HG03039 (cell line): ENCODE results near the gene ME3.

Experiments
- ATAC-seq: cut with Tn5 transposase; IDR thresholded peaks from one replicate; pipeline ENCODE4 v1.9.1; 2021; ENCODE audit warnings: mild to moderate bottlenecking, moderate library complexity; ENCODE audit not compliant: unreplicated experiment

The ME3 gene

DNA sequence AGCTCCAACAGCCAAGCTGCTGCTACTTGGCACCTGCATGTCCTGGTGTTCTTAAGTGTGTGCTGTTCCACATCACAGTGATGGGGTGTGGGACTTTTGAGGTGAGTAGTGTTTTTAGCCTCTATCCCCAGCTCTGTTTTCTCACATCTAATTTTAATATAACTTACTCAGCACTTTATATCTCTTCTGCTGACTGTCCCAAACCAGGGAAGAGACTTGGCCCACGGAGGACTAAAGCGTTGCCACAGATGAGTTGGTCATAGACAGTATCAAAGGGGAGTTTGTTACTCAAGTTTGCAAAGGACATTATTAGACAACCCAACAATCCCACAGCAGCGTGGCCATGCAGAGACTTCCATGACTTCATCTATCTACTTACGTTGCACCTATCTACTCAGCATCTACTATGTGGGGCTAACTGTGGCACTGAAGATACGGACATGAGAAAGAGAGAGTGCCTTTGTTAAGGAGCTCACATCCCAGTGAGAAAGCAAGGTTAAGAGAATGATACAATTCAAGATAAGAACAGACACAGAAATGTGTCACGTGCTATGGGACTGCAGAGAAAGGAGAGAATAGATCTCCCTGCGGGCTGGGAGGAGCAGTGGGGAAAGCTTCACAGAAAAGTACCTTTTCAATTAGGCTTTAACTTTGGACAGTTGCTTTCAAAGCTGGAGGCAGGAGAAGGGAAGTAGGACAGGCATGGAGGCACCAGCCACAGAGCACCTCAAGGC, 82.4 kb downstream of the ME3 start:
- ATAC-seq: no peak

DNA sequence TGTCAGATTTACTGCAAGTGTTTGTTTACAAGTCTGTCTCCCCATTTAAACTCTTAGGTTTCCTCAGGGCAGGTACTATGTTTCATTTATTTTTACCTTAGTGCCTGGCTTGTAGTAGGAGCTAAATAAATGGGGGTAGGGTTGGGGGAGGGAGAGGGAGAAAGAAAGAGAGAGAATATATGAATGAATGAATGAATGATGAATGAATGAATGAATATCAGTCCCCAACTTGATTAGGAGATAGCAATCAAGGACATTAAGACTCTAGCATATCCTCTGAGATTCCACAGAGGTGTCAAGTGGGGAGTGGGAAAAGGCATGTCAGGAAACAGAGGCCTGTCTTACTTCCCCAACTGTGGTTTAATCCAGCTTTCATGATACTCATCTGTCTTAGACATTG, 83.2 kb downstream of the ME3 start:
- no peak for ATAC-seq

DNA sequence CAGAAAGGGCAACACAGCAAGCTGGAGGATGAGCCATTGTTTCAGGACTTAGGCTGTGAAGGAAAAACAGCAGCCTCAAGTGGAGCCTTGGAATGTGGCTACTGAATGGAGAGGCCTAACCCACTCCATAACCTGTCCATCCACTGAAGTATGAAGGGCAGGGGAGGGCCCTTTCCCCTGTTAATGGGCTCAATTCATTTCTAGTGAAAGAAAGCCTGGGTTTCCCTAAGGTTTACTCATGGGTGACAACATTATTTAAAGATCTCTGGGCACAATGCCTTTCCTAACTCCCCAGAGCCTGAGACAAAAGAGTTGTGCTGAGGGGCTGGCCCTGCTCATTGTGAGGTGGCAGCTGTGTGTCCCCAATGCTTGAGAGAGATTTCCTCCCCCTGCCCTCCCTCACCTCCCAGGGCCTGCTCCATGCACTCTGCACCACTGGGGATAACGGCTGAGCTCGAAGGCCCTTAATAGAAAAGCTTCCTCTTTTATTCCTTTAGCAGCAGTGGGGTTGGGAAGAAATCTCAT, 83.8 kb downstream of the ME3 start:
- no peak for ATAC-seq

DNA sequence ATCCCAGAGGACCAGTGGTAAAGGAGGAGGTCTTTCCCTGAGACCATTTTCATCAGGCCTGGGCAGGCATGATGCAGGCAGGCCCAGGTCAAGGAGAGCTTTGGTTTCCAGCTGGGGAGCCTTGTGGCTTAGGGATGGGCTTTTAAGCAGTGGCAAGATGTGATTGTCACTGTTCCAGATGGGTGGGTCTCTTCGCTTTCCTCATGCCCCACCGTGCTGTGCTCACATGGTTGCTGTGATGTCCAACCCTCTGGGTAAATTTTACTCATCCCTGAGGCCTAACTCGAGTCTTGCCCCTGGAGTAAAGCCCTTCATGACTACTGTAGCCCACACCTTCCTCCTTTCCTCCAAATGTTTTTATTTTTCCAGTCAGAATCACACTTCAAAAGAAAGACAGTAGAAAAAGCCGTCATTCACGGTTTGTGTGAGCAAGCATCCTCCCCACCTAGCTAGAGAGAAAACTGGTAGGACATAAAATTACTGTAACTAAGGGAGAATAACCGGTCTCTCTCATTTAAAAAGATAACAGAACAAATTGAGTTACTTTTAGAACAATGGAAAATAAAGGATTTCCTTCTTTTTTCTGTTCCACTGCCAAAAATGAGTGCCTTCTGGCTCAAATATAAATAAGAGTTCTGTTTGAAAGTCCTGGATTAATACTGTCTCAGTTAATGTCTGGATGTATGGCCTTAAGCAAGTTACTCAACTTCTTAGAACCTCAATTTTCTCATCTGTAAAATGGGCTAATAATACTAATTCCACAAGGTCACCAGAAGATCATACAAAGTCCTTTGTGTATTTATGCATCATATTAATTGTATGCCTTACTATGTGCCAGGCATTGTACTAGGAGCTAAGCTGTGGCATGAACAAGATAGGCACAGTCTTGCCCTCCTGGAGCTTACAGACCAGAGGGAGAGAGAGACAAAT, 84.9 kb downstream of the ME3 start:
- ATAC-seq: no peak

DNA sequence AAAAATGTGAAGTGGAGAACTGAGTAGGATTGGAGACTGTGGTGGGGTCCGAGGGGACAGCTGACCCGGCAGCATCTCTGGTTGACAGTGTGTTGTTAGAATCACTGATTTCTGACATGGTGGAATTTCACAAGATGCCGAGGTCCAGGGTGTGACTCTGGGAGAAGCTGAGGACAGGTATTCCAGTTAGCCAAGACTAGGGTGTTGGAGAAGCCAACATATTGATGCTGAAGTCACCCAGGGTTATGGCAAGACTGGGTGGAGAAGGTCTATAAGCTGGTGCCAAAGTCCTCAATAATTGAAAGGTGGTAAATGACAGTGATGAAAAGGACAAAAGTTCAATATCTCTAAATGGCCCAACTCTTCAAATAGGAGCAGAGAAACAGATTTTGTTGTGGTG, 86.1 kb downstream of the ME3 start:
- ATAC-seq: no peak

DNA sequence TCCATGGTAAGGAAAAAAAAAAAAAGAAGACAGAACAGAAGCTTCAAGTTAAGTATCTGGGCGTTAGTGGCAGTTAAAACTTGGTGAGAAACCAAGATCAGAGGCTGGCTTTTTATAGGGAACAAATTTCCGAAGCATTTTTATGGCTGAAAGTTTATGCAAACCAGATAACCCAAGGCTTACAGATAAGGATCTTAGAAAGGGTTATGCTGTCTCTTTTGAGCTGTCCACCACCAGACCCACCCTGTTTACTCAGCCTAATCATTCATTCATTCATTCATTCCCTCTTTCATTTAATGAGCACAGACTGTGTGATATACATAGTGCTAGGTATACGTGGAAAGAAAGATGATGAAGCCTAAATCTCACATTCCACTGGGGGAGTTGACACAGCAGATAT, 89.5 kb downstream of the ME3 start:
- ATAC-seq: no peak

DNA sequence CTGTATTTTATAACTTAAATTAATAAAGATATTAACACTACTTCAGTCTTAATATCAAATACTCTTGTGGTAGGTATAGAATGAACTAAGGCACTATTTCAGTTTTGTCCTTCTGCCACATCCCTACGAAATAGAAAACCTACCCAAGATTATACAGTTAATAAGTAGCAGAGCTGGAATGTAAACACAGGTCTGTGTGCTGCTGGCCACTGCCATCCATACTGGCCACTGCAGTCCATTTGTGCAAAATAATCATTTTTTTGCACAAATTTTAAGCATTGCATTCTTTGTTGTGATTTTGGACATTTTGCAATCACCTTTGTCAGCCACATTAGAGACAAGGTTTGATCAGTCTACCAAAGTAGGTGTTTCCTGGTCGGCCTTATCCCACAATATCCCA, 91.9 kb downstream of the ME3 start:
- ATAC-seq: no peak

DNA sequence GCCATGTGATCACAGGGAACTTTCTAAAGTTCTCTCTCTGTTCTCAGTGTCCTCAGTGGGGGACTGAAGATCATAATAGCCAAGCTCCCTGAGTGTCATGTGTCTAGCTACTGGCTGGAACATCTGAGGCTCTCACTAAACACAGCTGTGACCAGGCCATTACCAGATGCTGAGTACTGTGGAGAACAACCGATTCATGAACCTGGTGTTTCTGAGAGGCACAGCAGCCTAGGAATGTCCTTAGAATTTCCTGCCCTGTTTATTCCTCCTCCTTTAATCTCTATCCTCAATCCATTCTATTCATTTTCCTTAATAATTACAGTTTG, 93.0 kb downstream of the ME3 start:
- no peak for ATAC-seq

DNA sequence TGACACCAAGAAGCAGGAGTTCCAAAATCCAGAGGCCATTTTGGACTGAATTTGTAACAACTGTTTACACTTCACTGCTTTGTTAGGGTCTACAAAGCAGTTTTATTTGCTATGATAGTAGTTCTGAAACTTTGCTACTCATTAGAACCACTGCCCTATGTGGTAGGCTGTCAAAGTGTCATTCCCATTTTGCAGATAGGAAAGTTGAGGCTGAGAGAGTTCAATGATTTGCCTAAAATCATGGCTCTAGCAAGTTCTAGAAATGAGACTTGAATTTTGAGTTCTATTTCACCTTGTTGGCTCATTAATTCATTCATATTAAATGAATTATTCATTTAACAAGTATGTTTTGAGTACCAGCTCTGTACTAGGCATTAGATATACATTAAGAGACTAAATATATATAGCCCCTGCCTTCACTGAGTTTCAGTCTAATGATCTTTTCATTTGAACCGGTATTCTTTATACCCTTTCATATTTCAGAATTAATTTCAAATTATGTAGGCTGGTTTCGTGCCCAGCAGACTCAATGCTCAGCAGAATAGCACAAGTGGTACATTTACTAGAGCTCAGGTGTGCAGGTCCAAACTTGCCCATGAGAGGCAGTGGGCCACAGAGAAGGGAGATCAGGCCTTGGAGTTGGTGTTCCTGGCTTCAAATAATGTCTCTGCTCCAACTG, 93.5 kb downstream of the ME3 start:
- ATAC-seq: no peak

DNA sequence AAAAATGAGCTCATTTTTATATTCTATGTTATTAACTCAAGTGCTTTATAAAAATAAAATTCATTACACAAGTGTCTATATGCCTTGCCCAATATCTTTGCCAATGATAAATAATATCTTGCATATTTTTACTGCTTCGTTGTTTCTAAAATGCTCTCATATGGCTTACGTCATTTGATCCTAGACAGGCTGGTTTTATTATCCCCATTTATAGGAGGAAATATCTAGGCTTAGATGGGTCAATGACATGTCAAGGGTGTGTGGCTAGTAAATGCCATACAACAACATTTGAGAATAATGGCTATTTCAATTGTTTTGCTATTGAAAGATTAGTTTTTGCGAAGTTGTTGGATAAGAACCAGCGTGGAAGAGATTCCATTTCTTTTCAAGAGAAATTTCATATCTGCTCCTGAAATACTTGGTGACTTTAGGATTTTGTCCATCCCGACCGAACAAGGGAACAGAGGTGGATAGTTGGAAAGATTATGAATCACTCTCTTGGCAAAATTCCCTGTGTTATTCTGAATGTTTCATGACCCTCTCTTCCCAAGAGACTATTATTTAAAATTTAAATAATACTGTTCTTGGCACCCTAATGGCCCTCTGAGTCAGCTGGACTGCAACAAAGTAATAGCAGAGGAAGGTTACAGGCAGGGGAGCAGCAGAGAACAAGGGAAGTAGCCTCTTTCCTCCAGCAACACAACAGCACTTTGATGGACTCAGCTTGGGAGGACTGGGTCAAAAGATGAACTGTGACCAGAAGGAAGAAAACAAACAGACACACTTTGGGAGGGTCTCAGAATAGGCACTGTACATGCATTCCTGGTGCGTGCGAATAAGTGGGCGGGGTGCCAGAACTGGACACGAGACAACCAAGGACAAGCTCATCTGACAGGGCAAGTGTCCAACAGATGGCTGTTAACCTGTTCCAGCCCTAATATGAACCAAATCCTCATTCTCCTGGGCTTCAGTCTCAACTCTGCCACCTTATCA, 94.5 kb downstream of the ME3 start:
- ATAC-seq: no peak

DNA sequence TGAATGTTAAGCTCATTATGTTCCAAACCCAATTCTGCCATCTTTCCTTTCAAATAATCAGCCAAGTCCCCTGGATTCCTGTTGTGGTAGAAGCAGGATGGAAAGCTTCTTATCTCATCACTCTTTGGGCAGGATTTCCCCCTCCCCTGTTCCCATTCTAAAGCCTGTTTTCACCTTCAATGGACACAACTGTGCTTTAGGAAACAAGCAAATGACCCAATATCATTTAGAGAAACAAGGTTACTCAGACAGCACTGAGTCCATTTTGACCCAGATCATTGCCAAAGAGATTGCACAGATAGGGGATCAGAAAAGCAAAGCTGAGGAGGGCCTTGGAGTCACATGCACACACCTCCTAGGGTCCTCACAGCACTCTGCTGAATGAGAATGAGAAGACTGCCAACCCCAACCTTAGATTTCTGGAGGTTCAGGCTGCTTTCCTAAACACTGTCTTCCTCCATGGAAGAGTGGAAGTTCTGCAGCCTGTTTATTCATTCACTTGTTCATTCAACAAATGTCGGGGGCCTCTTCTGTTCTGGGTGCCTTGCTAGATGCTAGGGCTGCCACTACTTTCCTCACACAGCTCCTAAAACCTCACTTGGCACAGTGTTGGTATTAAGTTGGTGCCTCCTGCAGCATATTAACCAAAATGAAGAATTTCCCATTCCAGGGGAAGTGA, 95.3 kb downstream of the ME3 start:
- ATAC-seq: no peak

DNA sequence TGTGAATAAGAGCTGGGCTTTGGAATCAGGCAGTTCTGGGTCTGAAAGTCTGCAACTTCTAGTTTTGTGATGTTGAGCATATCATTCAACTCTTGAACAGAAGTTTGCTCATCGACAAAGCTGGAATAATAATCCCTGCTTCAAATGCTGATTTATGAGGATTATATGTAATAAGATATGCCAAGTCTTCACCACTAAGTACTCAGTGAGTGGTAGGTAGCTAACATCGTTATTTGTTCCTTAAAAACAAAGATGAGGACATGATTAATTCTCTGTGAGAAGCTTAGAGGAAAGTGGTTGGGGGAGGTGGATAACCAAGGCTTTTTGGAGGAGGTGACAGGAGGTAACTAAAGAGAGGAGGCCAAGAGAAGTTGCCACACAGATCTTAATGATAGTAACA, 96.5 kb downstream of the ME3 start:
- no peak for ATAC-seq

DNA sequence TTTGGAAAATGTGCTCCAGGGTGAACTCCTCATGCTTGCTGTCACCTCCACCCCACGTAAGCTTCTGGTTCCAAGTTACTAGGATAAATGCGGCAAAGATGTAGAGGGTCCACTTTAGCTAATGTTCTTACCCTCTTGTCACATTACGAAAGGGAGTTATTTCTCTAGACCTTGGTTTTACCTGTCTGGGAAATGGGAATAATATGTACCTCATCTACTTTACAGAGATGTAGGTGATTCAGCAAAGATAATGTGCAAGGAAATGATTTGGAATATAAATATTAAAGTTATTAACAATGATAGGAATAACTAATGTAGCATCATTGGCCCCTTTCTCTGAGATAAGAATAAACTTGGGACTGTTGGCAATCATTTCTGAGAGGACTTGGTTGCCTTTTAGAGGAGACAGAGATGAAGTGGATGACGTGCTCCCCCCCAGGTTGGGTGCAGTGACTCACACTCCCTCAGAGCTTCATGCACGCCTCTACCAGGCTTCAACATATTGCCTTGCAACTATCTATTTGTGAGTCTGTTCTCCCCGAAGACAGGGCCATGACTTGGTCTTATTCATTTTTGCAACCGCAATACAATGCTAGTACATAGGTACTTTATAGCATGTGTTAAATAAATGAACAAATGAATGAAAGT, 97.1 kb downstream of the ME3 start:
- no peak for ATAC-seq

DNA sequence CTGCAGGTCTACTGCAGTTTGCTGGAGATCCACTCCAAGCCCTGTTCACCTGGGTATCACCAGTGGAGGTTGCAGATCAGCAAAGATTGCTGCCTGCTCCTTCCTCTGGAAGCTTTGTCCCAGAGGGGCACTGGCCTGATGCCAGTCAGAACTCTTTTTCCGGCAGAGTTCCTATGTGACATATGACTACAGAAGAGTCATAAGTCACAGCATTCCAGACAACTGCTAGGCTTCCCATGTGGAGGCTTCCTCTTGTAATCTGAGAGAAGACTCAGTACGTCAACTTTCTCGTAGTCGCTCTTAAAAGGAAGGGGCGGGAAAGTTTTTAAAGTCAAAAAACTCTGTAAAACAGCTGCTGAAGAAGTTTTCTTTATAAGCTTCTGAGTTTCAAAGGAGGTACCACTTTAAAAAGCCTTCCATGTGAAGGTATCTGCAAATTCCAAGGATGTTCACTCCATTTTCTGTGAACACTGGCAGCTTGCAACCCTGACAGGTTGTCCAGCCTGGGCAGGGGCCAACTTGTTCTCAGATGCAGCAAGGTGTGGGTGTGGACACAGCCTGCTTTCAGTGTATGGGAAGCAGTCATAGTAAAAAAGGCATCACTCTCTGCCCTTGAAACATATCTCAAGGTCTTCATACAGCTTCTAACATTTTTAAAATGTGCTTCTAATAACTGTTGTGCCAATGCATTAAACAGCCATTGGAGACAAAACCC, 97.8 kb downstream of the ME3 start:
- ATAC-seq: no peak

DNA sequence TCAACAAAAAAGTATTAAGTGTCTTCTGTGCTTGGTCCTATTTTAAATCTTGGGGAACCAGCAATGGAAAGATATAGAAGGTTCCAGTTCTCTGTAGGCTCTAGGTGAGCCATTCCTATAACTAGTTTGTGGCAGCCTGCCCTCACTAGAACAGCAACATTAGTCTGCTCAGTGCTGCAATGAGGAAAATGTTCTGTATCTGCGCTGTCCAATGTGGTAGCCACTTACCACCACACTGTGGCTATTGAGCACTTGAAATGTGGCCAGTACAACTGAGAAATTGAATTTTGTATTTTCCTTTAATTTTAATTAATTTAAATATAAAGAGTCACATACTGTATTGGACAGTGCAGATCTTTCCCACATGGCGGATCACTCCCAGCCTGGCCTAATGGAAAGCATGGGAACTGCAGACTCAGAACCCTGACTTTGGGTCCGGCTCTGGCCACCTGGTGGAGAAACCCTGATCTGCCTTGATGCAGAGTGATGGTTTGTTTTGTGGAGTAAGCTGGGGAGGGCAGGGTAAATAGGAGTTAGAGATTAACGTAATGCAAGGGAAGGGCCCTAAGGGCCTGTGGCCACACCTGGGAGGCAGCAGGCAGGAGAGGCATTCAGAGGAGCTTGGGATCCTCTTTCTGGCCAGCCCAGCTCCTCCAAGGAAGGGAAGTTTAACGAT, 101.0 kb downstream of the ME3 start:
- ATAC-seq: no peak

DNA sequence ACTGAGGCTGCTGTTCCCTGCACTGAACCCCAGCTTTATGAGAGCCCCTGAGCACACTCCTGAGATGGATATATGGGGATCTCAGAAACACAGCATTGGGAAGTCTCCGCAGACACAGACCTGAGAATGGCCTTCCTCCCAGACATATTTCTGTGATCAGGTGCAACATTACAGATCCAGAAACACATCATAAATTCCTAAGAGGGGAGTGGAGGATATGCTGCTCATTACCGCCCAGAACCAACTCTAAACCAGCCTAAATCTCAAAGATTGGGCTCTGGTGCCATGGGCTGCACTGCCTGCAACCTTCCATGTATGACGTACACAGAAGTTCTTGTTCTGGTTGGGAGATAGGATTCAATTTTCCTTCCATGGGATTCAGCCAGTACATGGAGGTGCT, 102.0 kb downstream of the ME3 start:
- ATAC-seq: no peak

DNA sequence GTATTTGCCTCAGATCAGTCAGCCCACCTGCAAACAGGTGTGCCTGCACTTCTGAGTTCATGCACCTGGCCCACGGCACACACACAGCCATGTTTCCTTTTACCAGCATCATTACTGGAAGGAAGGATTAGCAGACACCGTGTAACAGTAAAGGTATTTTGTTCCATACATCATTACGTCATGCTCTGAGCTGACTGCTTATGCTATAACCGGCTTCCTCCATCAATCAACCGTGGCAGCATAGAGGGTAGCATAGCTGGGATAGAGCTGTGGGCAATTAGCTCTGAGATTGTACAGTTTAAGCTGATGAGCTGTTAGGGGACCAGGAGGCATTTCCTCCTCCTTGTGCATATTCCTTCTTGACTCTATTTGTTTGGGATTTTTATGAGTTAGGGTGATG, 102.4 kb downstream of the ME3 start:
- no peak for ATAC-seq

DNA sequence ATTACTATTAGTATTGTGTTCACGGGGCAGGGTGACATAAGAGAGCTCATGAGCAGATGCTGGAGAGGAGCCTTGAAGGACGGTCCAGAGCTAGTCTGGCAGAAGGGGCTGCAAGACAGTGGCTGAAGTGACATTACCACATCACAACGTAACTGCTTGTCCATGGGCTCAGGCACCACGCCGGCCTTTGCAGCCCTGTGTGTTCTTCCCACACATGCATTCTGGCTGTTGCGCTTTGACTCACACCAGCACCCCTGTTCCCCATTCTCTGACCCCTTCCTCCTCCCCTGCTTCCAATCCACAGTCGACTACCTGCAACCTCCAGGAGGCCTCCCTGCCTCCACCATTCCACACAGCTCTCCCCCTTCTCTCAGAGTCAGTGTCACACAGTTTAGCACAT, 103.3 kb downstream of the ME3 start:
- ATAC-seq: no peak
